Skin epidermis (tissue), 12 donors: Measurements from ENCODE around the gene ZSCAN20.
"Not testable (repeated sequence)": the region's sequence is repeated elsewhere in the genome, so short reads cannot be mapped to it uniquely, and the experiment has no call there.

Source experiments
- H3K27ac ChIP-seq, 21 experiments: fragments of 200-600 bp; sonication (generic) in 11 of 21; one replicate each; pipeline ENCODE4 v1.5.0; 2020; ENCODE audit warnings: mild to moderate bottlenecking in 3 of 21, inconsistent platforms in 2 of 21, moderate library complexity in 2 of 21
- H3K4me3 ChIP-seq, 7 experiments: fragments of 200-600 bp; sonication (generic) in 2 of 7; one replicate each; pipeline ENCODE4 v1.5.0; 2020; ENCODE audit warnings: inconsistent platforms in 2 of 7, mild to moderate bottlenecking in 2 of 7, moderate library complexity in 1 of 7

The ZSCAN20 gene

DNA sequence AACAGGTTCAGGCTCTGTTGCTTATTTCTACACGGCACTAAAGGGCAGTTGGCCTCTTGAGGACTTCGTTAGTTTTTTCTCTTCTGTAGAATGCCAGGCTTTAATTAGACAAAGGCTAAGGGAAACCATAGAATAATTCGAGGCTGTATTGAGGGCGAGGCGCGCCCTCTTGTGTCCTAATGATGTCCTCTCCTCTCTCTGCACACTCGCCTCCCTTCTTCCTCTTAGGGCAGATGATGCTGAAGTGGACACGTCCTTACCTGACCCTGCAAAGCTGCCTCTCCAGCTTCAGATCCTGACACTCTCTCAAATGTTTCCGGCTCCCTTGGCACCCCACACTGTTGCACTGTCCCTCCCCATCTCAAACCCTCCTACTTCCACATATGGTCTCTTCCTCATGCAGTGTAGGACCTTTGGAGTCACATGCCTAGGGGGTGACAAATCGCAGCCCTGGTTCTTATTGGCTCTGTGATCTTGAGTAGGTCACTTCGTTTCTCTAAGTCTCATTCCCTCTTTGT is 1.9 kb upstream of the ZSCAN20 start:
- H3K27ac ChIP-seq: peak overlapping the region in 3 of 21 experiments; percentile 2 to 57 (median 16)

DNA sequence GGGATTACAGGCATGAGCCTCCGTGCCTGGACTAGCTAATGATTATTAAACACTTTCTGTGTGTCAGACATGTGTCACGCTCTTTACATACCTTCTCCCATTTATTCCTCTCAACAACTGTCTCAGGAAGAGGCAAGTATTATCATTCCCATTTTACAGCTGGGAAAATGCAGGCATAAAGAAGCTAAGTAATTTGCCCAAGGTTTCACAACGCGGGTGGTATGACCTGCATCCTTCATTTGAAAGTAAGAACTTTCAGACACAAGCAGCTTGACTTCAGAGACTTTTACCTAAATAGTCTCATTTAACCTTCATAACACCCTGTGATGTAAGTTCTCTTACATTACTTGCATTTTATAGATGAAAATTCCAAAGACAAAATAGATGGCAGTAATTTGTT is 1.0 kb upstream of the ZSCAN20 start:
- peak overlapping the region in 7 of 21 experiments; percentile 23 to 82 (median 71) for H3K27ac ChIP-seq
- H3K4me3 ChIP-seq: no peak overlapping the region

More for the DNA sequence above, 1.9 kb upstream of the ZSCAN20 start:
- H3K4me3 ChIP-seq: no peak overlapping the region

DNA sequence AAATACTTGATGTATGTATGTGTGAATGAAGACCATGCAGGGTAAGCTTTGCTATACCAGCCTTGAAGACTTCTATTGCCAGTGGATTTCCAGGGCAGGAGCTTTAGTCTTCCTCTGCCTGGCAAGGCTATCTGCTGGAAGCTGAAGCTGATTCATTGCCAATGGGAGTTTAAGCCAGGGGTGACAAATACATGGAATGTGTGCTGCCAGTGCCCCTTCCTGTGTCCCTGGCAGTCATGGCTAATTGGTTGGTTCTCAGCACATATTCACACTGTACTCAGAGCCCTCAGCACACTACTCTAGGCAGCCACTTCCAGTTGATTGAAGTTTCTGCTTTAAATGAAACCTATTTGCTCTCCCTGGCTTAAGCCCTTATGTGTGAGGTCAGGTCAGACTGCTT is 1.5 kb downstream of the ZSCAN20 start:
- Histone ChIP-seq H3K4me3 (no peak overlapping the region), H3K27ac (no peak overlapping the region)

DNA sequence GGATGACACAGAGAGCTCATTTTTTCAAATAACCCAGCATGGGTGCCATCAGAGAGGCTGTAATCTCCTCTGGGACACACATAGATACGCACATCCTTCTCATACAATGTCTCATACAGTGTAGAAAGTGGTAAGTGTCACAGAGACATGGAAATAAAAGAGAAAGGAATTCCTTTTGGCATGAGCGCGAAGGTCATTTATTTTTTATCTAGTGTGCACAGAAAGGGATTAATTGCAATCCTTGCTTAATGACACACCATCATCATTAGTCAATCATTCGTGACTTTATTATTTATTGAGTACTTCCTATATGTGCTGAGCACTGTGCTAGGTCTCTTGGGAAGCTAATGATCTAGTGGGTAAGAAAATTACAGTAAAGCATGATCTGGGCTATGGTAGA is 5.0 kb downstream of the ZSCAN20 start:
- Histone ChIP-seq H3K27ac (no peak overlapping the region), H3K4me3 (no peak overlapping the region)

DNA sequence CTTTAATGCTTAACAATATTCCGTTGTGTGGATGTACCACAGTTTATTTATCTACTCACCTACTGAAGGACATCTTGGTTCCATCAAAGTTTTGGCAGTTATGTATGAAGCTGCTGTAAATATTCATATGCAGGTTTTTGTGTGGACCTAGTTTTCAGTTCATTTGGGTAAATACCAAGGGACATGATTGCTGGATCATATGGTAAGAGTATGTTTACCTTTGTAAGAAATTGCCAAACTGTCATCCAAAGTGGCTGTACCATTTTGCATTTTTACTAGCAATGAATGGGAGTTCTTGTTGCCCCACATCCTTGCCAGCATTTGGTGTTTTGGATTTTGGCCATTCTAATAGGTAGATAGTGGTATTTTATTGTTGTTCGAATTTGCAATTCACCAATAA is 10.0 kb downstream of the ZSCAN20 start:
- H3K4me3 ChIP-seq: no peak overlapping the region

DNA sequence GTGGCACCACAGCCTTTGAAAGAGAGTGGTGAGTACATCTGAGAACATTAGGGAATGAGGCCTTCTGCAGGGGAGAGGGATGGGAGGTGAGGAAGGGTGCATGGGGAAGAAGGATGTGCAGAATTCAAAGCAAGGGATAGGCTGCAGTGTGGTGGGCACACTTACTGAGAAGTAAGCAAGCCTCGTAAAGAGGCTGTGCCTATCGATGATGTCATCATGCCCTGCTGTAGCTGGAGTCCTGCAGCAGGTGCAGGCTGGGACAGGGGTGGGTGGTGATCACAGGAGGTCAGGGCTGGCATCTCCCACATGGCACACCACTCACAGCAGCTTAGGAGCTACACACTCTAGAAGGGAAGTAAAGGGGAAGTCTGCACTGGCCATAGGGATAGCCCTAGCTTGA is 16.2 kb downstream of the ZSCAN20 start:
- Histone ChIP-seq H3K4me3 (no peak overlapping the region), H3K27ac (no peak overlapping the region)

More for the DNA sequence above, 10.0 kb downstream of the ZSCAN20 start:
- no peak overlapping the region for H3K27ac ChIP-seq

GRCh38 chr1:33494929-33495328 is 22.5 kb downstream of the ZSCAN20 start:
- H3K4me3 ChIP-seq: no peak overlapping the region

DNA sequence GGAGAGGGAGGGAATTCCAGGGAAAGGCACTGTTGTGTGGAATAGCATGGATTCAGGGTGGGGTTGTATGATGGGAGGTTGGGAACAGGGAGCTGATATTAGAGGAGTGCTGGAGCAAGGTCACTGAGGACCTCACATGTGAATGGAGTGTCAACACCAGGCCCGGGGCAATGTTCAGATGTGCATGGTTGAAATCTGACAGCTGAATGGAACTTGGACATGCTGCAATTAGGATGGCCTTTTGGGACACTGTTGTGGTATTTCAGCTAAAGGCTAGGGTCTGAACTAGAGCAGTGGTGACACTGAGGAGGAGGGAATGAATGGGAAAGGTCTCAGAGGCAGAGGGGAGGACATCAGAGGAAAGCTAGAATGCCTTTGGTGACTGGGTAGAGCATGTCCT is 25.0 kb downstream of the ZSCAN20 start:
- Histone ChIP-seq H3K27ac (no peak overlapping the region), H3K4me3 (no peak overlapping the region)

More at GRCh38 chr1:33494929-33495328, 22.5 kb downstream of the ZSCAN20 start:
- H3K27ac ChIP-seq: no peak overlapping the region

DNA sequence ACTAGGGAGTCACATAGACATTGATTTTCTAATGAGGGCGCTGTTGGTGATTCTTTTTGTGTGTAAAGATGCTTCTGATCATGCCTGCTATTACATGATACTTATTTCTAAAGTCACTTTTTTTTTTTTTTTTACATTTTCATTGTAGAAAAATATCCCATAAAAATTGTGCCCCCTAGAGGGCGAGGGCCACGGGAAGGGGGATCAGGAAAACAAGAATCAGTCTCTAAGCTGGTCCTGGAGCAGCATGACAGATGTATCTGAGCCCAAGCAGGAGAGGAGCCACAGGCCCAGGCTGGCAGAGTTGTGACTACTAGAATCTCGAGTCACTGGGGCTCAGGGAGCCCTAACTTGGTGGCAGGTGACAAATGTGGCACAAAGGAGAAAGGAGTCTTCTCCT is 28.1 kb downstream of the ZSCAN20 start:
- no peak overlapping the region for H3K27ac ChIP-seq
- H3K4me3 ChIP-seq: no peak overlapping the region

DNA sequence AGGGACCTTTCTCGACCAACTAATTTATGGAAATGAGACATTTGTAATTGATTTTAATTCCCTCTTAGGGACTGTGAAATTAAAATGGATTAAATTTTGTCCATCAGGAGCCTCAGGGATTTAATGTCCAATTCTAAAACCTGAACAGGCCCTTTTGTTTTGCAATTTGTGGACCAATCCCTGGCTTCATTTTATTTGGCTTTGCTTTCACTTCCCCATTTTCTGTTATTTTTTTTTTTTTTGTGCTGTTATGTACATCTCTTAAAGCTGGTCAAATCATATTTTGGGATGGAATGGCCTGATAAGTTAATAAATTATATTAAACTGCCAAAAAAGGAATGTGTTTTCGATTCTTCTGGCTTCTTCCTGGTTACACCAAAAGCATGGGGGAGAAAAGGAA is 28.9 kb downstream of the ZSCAN20 start:
- Histone ChIP-seq H3K4me3 (no peak overlapping the region), H3K27ac (no peak overlapping the region)

GRCh38 chr1:33501774-33502173 is 29.3 kb downstream of the ZSCAN20 start:
- H3K4me3 ChIP-seq: no peak overlapping the region
- no peak overlapping the region for H3K27ac ChIP-seq

GRCh38 chr1:33502726-33503125 is 30.3 kb downstream of the ZSCAN20 start:
- H3K27ac ChIP-seq: no peak overlapping the region

DNA sequence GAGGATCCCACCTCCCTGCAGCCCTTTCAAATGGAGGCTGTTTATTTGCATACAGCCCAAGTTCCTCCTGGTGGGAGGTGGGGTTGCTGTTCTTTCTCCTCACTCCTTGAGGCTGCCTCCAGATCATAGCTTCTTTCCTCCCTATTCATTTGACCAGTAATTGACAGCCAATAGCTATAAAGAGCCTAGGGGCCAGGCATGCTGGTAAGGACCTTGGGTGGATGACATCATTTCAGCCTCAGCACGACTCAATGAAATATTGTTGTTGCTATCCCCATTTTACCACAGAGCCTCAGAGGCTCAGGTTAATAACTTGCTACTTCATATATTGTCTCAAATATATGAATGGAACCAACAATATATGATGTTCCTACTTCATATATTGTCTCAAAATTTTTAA is 31.1 kb downstream of the ZSCAN20 start:
- H3K4me3 ChIP-seq: no peak overlapping the region
- no peak overlapping the region for H3K27ac ChIP-seq

More at GRCh38 chr1:33502726-33503125, 30.3 kb downstream of the ZSCAN20 start:
- H3K4me3 ChIP-seq: no peak overlapping the region

GRCh38 chr1:33507661-33508060 is 35.2 kb downstream of the ZSCAN20 start:
- H3K27ac ChIP-seq: no peak overlapping the region
- H3K4me3 ChIP-seq: no peak overlapping the region

GRCh38 chr1:33508151-33508550 is 35.7 kb downstream of the ZSCAN20 start:
- H3K4me3 ChIP-seq: no peak overlapping the region
- no peak overlapping the region for H3K27ac ChIP-seq

DNA sequence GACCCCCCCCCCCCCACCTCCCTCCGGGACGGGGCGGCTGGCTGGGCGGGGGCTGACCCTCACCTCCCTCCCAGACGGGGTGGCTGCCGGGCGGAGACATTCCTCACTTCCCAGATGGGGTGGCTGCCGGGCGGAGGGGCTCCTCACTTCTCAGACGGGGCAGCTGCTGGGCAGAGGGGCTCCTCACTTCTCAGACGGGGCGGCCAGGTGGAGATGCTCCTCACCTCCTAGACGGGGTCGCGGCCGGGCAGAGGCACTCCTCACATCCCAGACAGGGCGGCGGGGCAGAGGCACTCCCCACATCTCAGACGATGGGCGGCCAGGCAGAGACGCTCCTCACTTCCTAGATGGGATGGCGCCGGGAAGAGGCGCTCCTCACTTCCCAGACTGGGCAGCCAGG is 36.8 kb downstream of the ZSCAN20 start:
- H3K27ac ChIP-seq, H3K4me3 ChIP-seq: not testable (repeated sequence)

- no peak overlapping the region for H3K27ac ChIP-seq
- no peak overlapping the region for H3K4me3 ChIP-seq
These were observed 40.0 kb downstream of the ZSCAN20 start for GRCh38 chr1:33512226-33513011.

DNA sequence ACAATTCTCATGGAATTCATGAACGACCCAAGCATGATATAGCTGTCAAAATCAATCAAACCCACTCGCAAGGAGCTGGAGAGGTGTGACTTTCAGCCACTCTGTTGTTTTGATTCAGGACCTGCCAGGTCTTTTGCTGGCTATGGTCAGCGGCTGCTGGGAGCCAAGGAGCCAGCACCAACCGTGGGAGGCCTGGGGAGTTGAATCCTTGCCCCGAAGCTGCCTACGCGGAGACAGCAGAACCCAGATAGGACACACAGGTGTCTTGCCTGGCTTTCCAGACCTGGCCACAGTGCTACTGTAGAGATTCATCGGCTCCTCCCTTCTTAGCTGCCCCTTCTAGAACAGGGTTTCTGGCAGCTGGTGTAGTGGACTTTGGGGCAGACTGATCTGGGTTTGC is 42.7 kb downstream of the ZSCAN20 start:
- Histone ChIP-seq H3K4me3 (no peak overlapping the region), H3K27ac (no peak overlapping the region)

- H3K4me3 ChIP-seq: no peak overlapping the region
- no peak overlapping the region for H3K27ac ChIP-seq
These were observed 43.2 kb downstream of the ZSCAN20 start for GRCh38 chr1:33515607-33516006.

- Histone ChIP-seq H3K4me3 (no peak overlapping the region), H3K27ac (no peak overlapping the region)
These were observed 44.0 kb downstream of the ZSCAN20 start for GRCh38 chr1:33516428-33516827.

DNA sequence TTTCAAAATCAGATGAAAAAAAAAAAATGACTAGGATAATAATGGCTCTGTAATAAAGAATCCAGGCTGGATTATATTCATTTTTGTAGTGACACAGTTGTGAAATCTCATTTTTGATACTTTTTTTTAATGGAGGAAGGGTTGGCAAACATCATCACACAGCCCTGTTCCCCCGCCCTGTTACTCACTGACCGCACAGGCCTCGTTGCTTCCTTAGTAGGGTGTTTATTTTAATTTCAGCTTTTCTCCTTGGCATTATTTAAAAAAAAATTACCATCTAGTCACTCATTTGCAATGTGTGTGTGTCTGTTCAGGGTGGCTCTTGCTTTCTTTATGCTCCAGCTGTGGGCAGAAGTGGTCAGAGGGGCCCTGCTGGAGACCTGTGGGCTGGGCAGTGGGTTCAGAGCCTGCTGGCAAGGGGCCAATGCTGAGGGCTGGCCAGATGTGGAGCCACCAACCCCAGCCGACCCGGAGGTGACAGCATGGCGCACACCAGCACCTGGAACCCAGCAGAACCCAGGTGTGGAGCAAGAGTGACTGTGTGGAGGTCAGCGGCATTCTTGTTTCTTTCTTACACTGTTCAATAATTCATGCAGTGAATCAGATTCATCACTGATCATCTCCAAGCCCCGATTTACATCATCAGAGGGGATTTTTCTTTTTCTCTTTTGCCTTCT is 44.6 kb downstream of the ZSCAN20 start:
- H3K4me3 ChIP-seq: no peak overlapping the region
- no peak overlapping the region for H3K27ac ChIP-seq
